HEK293 (cell line): ENCODE data around the gene GCAT.

Experiments
- CTCF ChIA-PET: fragments of 350-600 bp; formaldehyde crosslinking; extraction: SDS; loops from one replicate; lab custom pipeline; 2021; ENCODE audit warnings: antibody characterized with exemption; lab: Yijun Ruan, JAX
- POLR2A ChIA-PET: fragments of 300-600 bp; formaldehyde crosslinking; extraction: SDS; loops from one replicate; lab custom pipeline; 2020; ENCODE audit warnings: antibody characterized with exemption, inconsistent platforms; lab: Yijun Ruan, JAX
- H3K27ac ChIP-seq: fragments of 200-500 bp; sonication (Bioruptor generic); 2 replicates; pipeline ENCODE4 v1.5.1; 2014; ENCODE audit warnings: low read depth, low read length, control low read depth, inconsistent platforms; ENCODE audit errors: extremely low read depth
- H3K36me3 ChIP-seq, 2 experiments: fragments of 200-500 bp in 1 of 2; sonication (Bioruptor generic) in 1 of 2; 1 replicate in 1 of 2; 2 replicates in 1 of 2; pipeline ENCODE4 v1.5.1; 2014 to 2017; ENCODE audit warnings: inconsistent platforms in 2 of 2, low read length in 2 of 2; ENCODE audit not compliant: control insufficient read depth in 2 of 2, insufficient read depth in 1 of 2
- H3K4me1 ChIP-seq: fragments of 200-500 bp; sonication (Bioruptor generic); 2 replicates; pipeline ENCODE4 v1.5.1; 2014; ENCODE audit warnings: mild to moderate bottlenecking, low read length, inconsistent platforms; ENCODE audit not compliant: control insufficient read depth, insufficient read depth
- H3K4me3 ChIP-seq: 2 replicates; pipeline ENCODE4 v1.5.1; 2011; ENCODE audit warnings: low read depth, mild to moderate bottlenecking, control low read depth, low read length, moderate library complexity
- H3K9me3 ChIP-seq: fragments of 200-500 bp; sonication (Bioruptor generic); 2 replicates; pipeline ENCODE4 v1.5.1; 2014; ENCODE audit warnings: low read depth, low read length, inconsistent platforms; ENCODE audit not compliant: control insufficient read depth, insufficient read depth
- GLI4 ChIP-seq: fragments of 450-650 bp; formaldehyde crosslinking; IDR thresholded peaks from 2 replicates; pipeline ENCODE4 v1.5.1; 2016; ENCODE audit warnings: missing biosample characterization, missing genetic modification characterization
- HOXC10 ChIP-seq: sonication (generic); formaldehyde crosslinking; IDR thresholded peaks from 2 replicates; pipeline ENCODE4 v1.8.1; 2023; ENCODE audit warnings: mild to moderate bottlenecking, missing genetic modification reagents
- HOXD13 ChIP-seq: sonication (generic); formaldehyde crosslinking; IDR thresholded peaks from 2 replicates; pipeline ENCODE4 v1.8.0; 2022; ENCODE audit warnings: missing genetic modification reagents, borderline replicate concordance
- KLF16 ChIP-seq: fragments of 450-650 bp; formaldehyde crosslinking; IDR thresholded peaks from 2 replicates; pipeline ENCODE4 v1.5.1; 2017; ENCODE audit warnings: missing biosample characterization, missing genetic modification characterization
- KLF7 ChIP-seq: fragments of 450-650 bp; formaldehyde crosslinking; IDR thresholded peaks from 2 replicates; pipeline ENCODE4 v1.5.1; 2016; ENCODE audit warnings: missing biosample characterization, missing genetic modification characterization, borderline replicate concordance
- SETDB1 ChIP-seq: IDR thresholded peaks from one replicate; pipeline ENCODE4 v1.6.1; 2017; ENCODE audit warnings: mild to moderate bottlenecking, low read length, moderate library complexity, mixed read lengths; ENCODE audit not compliant: insufficient read length
- TSHZ1 ChIP-seq: fragments of 450-650 bp; formaldehyde crosslinking; IDR thresholded peaks from 2 replicates; pipeline ENCODE4 v1.5.1; 2016; ENCODE audit warnings: missing biosample characterization, missing genetic modification characterization, borderline replicate concordance
- ZBTB11 ChIP-seq: fragments of 450-650 bp; formaldehyde crosslinking; conservative IDR thresholded peaks from 2 replicates; pipeline ENCODE4 v1.5.1; 2016; ENCODE audit warnings: low read depth, missing biosample characterization, missing genetic modification characterization
- ZFHX2 ChIP-seq: fragments of 450-650 bp; formaldehyde crosslinking; conservative IDR thresholded peaks from 2 replicates; pipeline ENCODE4 v1.5.1; 2016; ENCODE audit warnings: missing biosample characterization, missing genetic modification characterization
- ZNF10 ChIP-seq: fragments of 450-650 bp; formaldehyde crosslinking; IDR thresholded peaks from 2 replicates; pipeline ENCODE4 v1.5.1; 2017; ENCODE audit warnings: missing biosample characterization, missing genetic modification characterization
- ZNF140 ChIP-seq: fragments of 450-650 bp; formaldehyde crosslinking; IDR thresholded peaks from 2 replicates; pipeline ENCODE4 v1.5.1; 2016; ENCODE audit warnings: missing biosample characterization, missing genetic modification characterization
- ZNF311 ChIP-seq: fragments of 450-650 bp; formaldehyde crosslinking; IDR thresholded peaks from 2 replicates; pipeline ENCODE4 v1.5.1; 2017; ENCODE audit warnings: missing biosample characterization, missing genetic modification characterization, borderline replicate concordance
- ZNF324 ChIP-seq: fragments of 450-650 bp; formaldehyde crosslinking; IDR thresholded peaks from 2 replicates; pipeline ENCODE4 v1.5.1; 2016; ENCODE audit warnings: missing biosample characterization, missing genetic modification characterization
- ZNF350 ChIP-seq: fragments of 450-650 bp; formaldehyde crosslinking; IDR thresholded peaks from 2 replicates; pipeline ENCODE4 v1.5.0; 2017; ENCODE audit warnings: missing biosample characterization, mild to moderate bottlenecking, missing genetic modification characterization
- ZNF37A ChIP-seq: fragments of 450-650 bp; IDR thresholded peaks from 2 replicates; pipeline ENCODE4 v1.5.1; 2018; ENCODE audit warnings: missing biosample characterization, missing genetic modification characterization
- ZNF391 ChIP-seq: fragments of 450-650 bp; formaldehyde crosslinking; IDR thresholded peaks from 2 replicates; pipeline ENCODE4 v1.5.1; 2016; ENCODE audit warnings: low read depth, missing biosample characterization, missing genetic modification characterization, borderline replicate concordance
- ZNF394 ChIP-seq: fragments of 450-650 bp; formaldehyde crosslinking; IDR thresholded peaks from 2 replicates; pipeline ENCODE4 v1.5.1; 2016; ENCODE audit warnings: missing biosample characterization, missing genetic modification characterization, mild to moderate bottlenecking, moderate library complexity, borderline replicate concordance
- ZNF571 ChIP-seq: fragments of 450-650 bp; formaldehyde crosslinking; IDR thresholded peaks from 2 replicates; pipeline ENCODE4 v1.5.0; 2017; ENCODE audit warnings: missing biosample characterization, missing genetic modification characterization
- ZNF600 ChIP-seq: fragments of 450-650 bp; formaldehyde crosslinking; IDR thresholded peaks from 2 replicates; pipeline ENCODE4 v1.5.1; 2016; ENCODE audit warnings: missing biosample characterization, missing genetic modification characterization
- ZNF624 ChIP-seq: fragments of 450-650 bp; formaldehyde crosslinking; IDR thresholded peaks from 2 replicates; pipeline ENCODE4 v1.5.1; 2017; ENCODE audit warnings: missing biosample characterization, missing genetic modification characterization
- ZNF654 ChIP-seq: fragments of 450-650 bp; formaldehyde crosslinking; IDR thresholded peaks from 2 replicates; pipeline ENCODE4 v1.5.1; 2016; ENCODE audit warnings: low read depth, missing biosample characterization, missing genetic modification characterization
- ZNF777 ChIP-seq: fragments of 450-650 bp; formaldehyde crosslinking; IDR thresholded peaks from 2 replicates; pipeline ENCODE4 v1.5.1; 2017; ENCODE audit warnings: missing biosample characterization, missing genetic modification characterization, borderline replicate concordance
- ZNF792 ChIP-seq: fragments of 450-650 bp; formaldehyde crosslinking; IDR thresholded peaks from 2 replicates; pipeline ENCODE4 v1.5.1; 2016; ENCODE audit warnings: missing biosample characterization, missing genetic modification characterization
- TF ChIP-seq, protein P1 (sequence below): fragments of 450-650 bp; formaldehyde crosslinking; IDR thresholded peaks from 2 replicates; pipeline ENCODE4 v1.5.1; 2016; ENCODE audit warnings: missing biosample characterization, missing genetic modification characterization
- TF ChIP-seq, protein P2 (sequence below): fragments of 450-650 bp; formaldehyde crosslinking; conservative IDR thresholded peaks from 2 replicates; pipeline ENCODE4 v1.5.1; 2016; ENCODE audit warnings: low read depth, missing biosample characterization, missing genetic modification characterization

GCAT gene

GRCh38 chr22:37762389-37762836, 45.3 kb upstream of the GCAT start (continued):
- TF ChIP-seq ZNF777 (tag by site-specific recombination) (no peak), ZFHX2 (tag by site-specific recombination) (peak; percentile 55; the same call in 1 of the 2 replicates), ZNF140 (tag by site-specific recombination) (no peak), ZNF37A (tag by site-specific recombination) (no peak), ZNF600 (tag by site-specific recombination) (0 out of 2 replicates have a peak, but pooled peaks have one; percentile 24), ZNF10 (tag by site-specific recombination) (no peak), ZNF324 (tag by site-specific recombination) (no peak), GLI4 (tag by site-specific recombination) (no peak), KLF16 (tag by site-specific recombination) (no peak), ZNF571 (no peak), ZNF350 (tag by site-specific recombination) (no peak), TSHZ1 (tag by site-specific recombination) (no peak)
- TF ChIP-seq, protein P1, sequence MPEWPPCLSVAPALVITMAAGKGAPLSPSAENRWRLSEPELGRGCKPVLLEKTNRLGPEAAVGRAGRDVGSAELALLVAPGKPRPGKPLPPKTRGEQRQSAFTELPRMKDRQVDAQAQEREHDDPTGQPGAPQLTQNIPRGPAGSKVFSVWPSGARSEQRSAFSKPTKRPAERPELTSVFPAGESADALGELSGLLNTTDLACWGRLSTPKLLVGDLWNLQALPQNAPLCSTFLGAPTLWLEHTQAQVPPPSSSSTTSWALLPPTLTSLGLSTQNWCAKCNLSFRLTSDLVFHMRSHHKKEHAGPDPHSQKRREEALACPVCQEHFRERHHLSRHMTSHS (tag by site-specific recombination): no peak

DNA sequence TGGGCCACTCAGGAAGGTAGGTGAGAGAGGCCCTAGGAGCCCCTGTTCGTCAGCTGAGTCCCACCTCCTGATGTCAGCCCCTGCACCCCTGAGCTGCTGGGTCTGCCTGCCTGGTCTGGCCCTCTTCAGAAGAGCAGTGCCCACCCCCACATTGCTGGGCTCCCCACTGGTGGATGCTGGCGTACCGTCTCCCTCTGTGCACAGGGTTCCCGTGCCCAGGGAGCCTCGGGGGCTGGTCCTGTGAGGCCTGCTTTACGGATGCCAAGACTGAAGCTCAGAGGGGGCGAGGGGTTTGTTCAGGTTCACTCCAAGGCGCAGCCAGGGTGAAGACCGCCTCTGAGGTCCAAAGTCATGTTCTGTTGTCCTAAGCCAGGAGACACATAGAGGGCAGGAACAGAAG, 44.7 kb upstream of the GCAT start:
- H3K27ac ChIP-seq: no peak overlapping the region
- no peaks in the 10 kb centered on the region for H3K9me3 ChIP-seq
- H3K4me1 ChIP-seq: peaks cover 6% of the 10 kb centered on the region; the same call in 1 of the 2 replicates
- CTCF ChIA-PET: no interaction called here
- peaks cover 24 to 69% of the 10 kb centered on the region in 2 experiments for H3K36me3 ChIP-seq
- H3K4me3 ChIP-seq: no peak overlapping the region
- POLR2A ChIA-PET: interaction anchor here (0.7 to 2.2 kb wide), 3 partner anchors 8 to 14 kb away, joined by 3 to 8 read pairs (median 4); no protein-coding TSS in a partner anchor
- TF ChIP-seq SETDB1 (no peak), ZNF394 (tag by site-specific recombination) (no peak), ZNF311 (tag by site-specific recombination) (no peak), ZNF792 (tag by site-specific recombination) (no peak), ZNF777 (tag by site-specific recombination) (no peak), ZNF654 (no peak), ZNF391 (tag by site-specific recombination) (no peak), KLF7 (tag by site-specific recombination) (no peak), ZNF624 (tag by site-specific recombination) (no peak), HOXC10 (no peak), ZBTB11 (no peak), HOXD13 (CRISPR knock-in tag) (no peak)
- TF ChIP-seq, protein P2, sequence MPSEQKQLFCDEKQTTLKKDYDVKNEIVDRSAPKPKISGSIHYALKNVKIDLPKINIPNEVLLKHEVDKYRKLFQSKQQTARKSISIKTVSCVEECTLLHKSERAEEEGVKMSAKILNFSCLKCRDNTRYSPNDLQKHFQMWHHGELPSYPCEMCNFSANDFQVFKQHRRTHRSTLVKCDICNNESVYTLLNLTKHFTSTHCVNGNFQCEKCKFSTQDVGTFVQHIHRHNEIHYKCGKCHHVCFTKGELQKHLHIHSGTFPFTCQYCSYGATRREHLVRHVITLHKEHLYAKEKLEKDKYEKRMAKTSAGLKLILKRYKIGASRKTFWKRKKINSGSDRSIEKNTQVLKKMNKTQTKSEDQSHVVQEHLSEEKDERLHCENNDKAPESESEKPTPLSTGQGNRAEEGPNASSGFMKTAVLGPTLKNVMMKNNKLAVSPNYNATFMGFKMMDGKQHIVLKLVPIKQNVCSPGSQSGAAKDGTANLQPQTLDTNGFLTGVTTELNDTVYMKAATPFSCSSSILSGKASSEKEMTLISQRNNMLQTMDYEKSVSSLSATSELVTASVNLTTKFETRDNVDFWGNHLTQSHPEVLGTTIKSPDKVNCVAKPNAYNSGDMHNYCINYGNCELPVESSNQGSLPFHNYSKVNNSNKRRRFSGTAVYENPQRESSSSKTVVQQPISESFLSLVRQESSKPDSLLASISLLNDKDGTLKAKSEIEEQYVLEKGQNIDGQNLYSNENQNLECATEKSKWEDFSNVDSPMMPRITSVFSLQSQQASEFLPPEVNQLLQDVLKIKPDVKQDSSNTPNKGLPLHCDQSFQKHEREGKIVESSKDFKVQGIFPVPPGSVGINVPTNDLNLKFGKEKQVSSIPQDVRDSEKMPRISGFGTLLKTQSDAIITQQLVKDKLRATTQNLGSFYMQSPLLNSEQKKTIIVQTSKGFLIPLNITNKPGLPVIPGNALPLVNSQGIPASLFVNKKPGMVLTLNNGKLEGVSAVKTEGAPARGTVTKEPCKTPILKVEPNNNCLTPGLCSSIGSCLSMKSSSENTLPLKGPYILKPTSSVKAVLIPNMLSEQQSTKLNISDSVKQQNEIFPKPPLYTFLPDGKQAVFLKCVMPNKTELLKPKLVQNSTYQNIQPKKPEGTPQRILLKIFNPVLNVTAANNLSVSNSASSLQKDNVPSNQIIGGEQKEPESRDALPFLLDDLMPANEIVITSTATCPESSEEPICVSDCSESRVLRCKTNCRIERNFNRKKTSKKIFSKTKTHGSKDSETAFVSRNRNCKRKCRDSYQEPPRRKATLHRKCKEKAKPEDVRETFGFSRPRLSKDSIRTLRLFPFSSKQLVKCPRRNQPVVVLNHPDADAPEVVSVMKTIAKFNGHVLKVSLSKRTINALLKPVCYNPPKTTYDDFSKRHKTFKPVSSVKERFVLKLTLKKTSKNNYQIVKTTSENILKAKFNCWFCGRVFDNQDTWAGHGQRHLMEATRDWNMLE (tag by site-specific recombination): no peak
